Body of pancreas (tissue), 4 donors: ENCODE measurements around the gene GALNT14. TPM values are rescaled to one million over a fixed set of nuclear protein-coding genes. Genes with fewer than 3 reads are reported as not detected.

Source experiments
- ATAC-seq: fragments of 150-250 bp; one replicate; pipeline ENCODE4 v1.9.1; 2016
- DNase-seq, 4 donors: peaks; one replicate each; pipeline ENCODE4 v3.0.0-alpha.2; 2019
- H3K27ac ChIP-seq, 4 donors: fragments of 200-600 bp; sonication (generic); 1 replicate in 3 of 4; 2 replicates in 1 of 4; pipeline versions ENCODE4 v1.5.1 to v1.6.1; 2016 to 2019; ENCODE audit warnings: mild to moderate bottlenecking in 1 of 4, mixed read lengths in 1 of 4, moderate library complexity in 1 of 4
- H3K27me3 ChIP-seq, 2 donors: fragments of 200-600 bp; sonication (generic); one replicate each; pipeline ENCODE4 v1.6.0; 2016; ENCODE audit warnings: mild to moderate bottlenecking in 1 of 2
- H3K36me3 ChIP-seq, 2 donors: fragments of 200-600 bp; sonication (generic); replicated peaks in 1 of 2; 2 replicates each; pipeline ENCODE4 v1.5.1; 2016; ENCODE audit warnings: low read depth in 2 of 2; ENCODE audit not compliant: insufficient read depth in 1 of 2
- H3K4me1 ChIP-seq: fragments of 200-600 bp; sonication (generic); one replicate; pipeline ENCODE4 v1.6.0; 2016
- H3K4me3 ChIP-seq, 2 donors: fragments of 200-600 bp; sonication (generic); 1 replicate in 1 of 2; 2 replicates in 1 of 2; pipeline ENCODE4 v1.5.1; 2016 to 2019
- H3K9me3 ChIP-seq, 3 donors: fragments of 200-600 bp; sonication (generic); 1 replicate in 2 of 3; 2 replicates in 1 of 3; pipeline ENCODE4 v1.5.1; 2016
- CTCF ChIP-seq, 7 experiments: fragments of 450-650 bp in 4 of 7; fragments of 200-600 bp in 3 of 7; sonication (generic) in 3 of 7; IDR thresholded peaks; one replicate each; pipeline ENCODE4 v1.5.1; 2016 to 2019; ENCODE audit warnings: antibody characterized with exemption in 7 of 7
- POLR2A ChIP-seq, 3 donors: fragments of 450-650 bp; IDR thresholded peaks; one replicate each; pipeline ENCODE4 v1.6.1; 2016; ENCODE audit warnings: antibody characterized with exemption in 3 of 3, mild to moderate bottlenecking in 2 of 3
- WGBS, 2 donors: methylation state at CpG; one replicate each; pipeline ENCODE4 v1.1.5; 2017; 5-methylcytosine and 5-hydroxymethylcytosine counted together
- intact Hi-C: fragments of 100-400 bp; cut with DNase I; formaldehyde crosslinking; loops from one replicate; pipeline ENCODE4 v1.15.1; 2023
- total RNA-seq, 2 donors: library from RNA; depleted of rRNA; stranded (reverse); fragments of >200 nt; gene quantifications; one replicate each; pipeline ENCODE4 v1.1.0, GENCODE V29; 2016

GALNT14 gene
- total RNA-seq, 2 donors from 2014 or later: 2.6 to 6.7 TPM

GRCh38 chr2:31109633-31110192 lies 28.5 kb downstream of the GALNT14 start:
- Histone ChIP-seq H3K4me1 (no peaks in the 10 kb centered on the region), H3K4me3 (no peak overlapping the region), H3K27me3 (no peaks in the 10 kb centered on the region), H3K27ac (no peak overlapping the region), H3K9me3 (no peaks in the 10 kb centered on the region), H3K36me3 (no peaks in the 10 kb centered on the region)
- intact Hi-C loops: no loop called here
- DNase-seq: no peak
- ATAC-seq: no peak
- no peak for TF ChIP-seq POLR2A (IDR thresholded peaks at IDR 0.05)
- TF ChIP-seq CTCF (IDR thresholded peaks at IDR 0.05): no peak
- 78 to 80% methylated on average over 8 of the region's 8 CpGs for WGBS, 2 donors

GRCh38 chr2:31108561-31109286 lies 29.5 kb downstream of the GALNT14 start:
- Histone ChIP-seq H3K4me3 (no peak overlapping the region), H3K27me3 (no peaks in the 10 kb centered on the region), H3K36me3 (no peaks in the 10 kb centered on the region), H3K9me3 (no peaks in the 10 kb centered on the region), H3K4me1 (no peaks in the 10 kb centered on the region), H3K27ac (no peak overlapping the region)
- WGBS, 2 donors: 75 to 79% methylated on average over 3 of the region's 3 CpGs
- ATAC-seq: no peak
- intact Hi-C loops: no loop called here
- TF ChIP-seq CTCF (IDR thresholded peaks at IDR 0.05) (no peak), POLR2A (IDR thresholded peaks at IDR 0.05) (no peak)
- DNase-seq: no peak

GRCh38 chr2:31107591-31108300 lies 30.5 kb downstream of the GALNT14 start:
- Histone ChIP-seq H3K36me3 (no peaks in the 10 kb centered on the region), H3K27ac (no peak overlapping the region), H3K4me1 (no peaks in the 10 kb centered on the region), H3K4me3 (no peak overlapping the region), H3K27me3 (no peaks in the 10 kb centered on the region), H3K9me3 (no peaks in the 10 kb centered on the region)
- intact Hi-C loops: no loop called here
- WGBS, 2 donors: 35 to 36% methylated on average over 5 of the region's 5 CpGs
- DNase-seq (no peak), ATAC-seq (no peak)
- TF ChIP-seq CTCF (IDR thresholded peaks at IDR 0.05) (no peak), POLR2A (IDR thresholded peaks at IDR 0.05) (no peak)

- Histone ChIP-seq H3K9me3 (no peaks in the 10 kb centered on the region), H3K4me1 (no peaks in the 10 kb centered on the region), H3K27me3 (no peaks in the 10 kb centered on the region), H3K4me3 (no peak overlapping the region), H3K36me3 (no peaks in the 10 kb centered on the region), H3K27ac (no peak overlapping the region)
- WGBS, 2 donors: 61 to 84% methylated on average over 2 of the region's 2 CpGs
- intact Hi-C loops: no loop called here
- TF ChIP-seq CTCF (IDR thresholded peaks at IDR 0.05) (no peak), POLR2A (IDR thresholded peaks at IDR 0.05) (no peak)
- DNase-seq: no peak
- no peak for ATAC-seq
Observed at GRCh38 chr2:31101701-31102100, 36.5 kb downstream of the GALNT14 start.
